HG03095 (cell line): ENCODE measurements around the gene GPR183.

ENCODE experiments used
- ATAC-seq: cut with Tn5 transposase; IDR thresholded peaks from one replicate; pipeline ENCODE4 v1.9.1; 2021; ENCODE audit warnings: moderate library complexity; ENCODE audit not compliant: unreplicated experiment

GPR183 gene

DNA sequence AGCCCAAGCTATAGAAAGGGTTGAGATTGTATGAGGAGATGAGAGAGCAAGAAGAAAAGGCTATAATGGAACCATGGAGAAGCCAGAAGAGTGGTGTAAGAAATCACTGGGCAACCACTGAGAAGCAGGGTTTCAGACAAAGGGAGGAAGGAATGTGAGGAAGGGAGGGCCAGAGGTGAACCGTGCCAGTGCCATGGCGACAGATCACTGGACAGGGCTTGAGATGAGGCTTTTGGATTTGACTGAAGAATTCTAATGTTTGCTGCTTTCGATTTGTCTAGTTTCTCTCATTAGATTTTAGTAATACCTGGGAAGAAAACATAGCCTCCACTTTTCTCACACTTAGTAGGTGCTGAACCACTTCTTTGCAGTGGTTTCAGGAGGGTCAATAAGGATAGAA lies 6.3 kb upstream of the GPR183 start:
- ATAC-seq, result no peak

DNA sequence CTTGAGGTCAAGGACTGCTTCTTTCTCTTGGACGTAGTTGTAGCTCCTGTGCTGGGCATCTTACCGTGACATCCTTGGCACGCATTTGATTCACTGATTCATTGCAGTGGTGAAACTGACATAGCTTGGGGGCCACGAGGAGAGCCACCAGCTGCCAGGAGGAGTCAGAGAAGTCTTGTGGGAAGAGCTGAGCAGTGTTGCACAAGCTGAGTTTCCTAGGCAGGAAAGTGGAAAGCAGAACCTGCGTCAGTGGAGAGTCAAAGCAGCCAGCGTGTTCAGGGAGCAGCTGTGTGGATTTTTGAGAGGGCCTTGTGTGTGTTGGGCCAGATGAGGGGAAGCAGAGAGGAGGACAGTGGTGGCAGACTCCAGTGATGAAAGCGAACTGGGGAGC lies 5.3 kb upstream of the GPR183 start:
- no peak for ATAC-seq

DNA sequence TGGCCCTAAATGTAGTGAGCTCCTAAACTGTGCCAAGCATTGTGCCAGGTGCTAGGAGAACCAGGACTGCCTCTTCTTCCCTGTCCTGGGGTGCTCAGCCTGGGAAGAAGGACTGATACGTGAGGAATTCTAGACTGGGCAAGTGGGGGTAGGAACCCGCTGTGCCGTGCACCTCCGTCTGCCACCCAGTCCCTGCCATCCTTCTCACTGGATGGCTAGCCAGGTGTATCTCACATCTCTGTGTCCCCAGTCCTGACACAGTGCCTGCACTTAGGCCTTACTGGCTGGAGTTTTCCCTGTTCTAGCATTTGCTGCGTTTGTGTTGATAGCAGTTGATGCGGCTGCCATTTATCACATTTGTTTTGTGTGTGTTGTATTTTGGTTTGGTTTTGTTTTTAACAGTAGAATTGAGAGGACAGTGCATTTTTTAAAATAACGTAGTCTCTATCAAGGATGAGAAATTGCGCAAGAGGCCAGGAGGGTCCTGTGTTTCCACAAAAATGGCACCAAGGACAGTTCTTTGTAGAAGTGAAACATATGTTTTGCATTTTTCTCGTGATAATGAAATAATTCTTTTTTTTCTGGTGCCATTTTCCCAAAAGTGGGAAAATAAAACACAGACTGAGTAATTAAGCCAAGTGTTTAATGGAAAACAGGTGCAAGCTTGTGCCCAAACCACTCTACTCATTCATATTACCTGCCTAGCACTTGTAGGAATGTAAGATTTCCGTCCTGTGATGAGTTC lies 4.7 kb upstream of the GPR183 start:
- ATAC-seq, result no peak

DNA sequence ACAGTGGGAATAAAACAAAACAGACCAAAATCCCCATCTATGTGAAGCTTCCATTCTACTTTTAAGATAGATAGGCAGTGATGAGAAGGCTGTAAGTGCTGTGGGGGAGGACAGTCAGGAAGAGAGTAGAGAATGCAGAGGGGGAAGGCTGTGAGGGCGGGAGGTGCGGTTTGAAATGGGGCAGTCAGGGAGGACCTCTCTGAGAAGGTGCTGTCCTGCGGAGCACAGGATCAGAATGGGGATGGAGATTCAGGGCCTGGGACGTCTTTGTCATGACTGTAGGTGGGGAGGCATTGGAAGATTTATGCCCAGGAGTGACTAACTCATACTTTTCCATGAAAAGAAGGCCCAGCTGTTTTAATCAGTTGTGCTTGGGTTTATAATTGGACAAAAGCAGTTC lies 3.9 kb upstream of the GPR183 start:
- no peak for ATAC-seq

DNA sequence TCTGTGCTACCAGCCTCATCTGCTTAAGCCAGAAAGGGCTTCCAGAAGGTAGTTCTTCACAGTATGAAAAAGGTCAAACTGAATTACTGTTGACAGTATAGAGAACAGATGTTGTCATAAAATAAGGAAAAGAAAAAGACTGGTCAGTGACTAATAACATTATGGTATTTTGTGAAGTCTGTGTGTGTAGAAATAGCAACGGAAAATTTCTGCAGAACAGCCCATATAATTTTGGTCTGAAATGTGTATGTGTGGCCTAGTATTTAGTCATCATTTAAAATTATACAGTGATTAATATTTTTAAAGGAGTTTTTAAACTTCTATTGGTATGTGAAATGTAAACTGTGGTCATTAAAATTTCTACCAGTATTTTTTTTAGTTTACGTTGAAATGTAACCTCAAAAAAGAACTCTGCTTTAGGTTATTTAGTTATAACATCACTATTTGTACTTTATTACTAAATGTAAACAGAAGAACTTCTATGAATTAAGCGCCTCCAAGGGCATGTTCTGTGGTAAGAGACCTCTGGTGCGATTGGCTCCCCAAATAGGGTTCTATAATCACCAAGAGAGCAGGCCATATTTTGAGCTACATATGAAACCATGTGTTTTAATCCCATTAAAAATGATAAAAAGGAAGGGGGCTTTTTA lies 3.3 kb upstream of the GPR183 start:
- peak; percentile 29 for ATAC-seq

DNA sequence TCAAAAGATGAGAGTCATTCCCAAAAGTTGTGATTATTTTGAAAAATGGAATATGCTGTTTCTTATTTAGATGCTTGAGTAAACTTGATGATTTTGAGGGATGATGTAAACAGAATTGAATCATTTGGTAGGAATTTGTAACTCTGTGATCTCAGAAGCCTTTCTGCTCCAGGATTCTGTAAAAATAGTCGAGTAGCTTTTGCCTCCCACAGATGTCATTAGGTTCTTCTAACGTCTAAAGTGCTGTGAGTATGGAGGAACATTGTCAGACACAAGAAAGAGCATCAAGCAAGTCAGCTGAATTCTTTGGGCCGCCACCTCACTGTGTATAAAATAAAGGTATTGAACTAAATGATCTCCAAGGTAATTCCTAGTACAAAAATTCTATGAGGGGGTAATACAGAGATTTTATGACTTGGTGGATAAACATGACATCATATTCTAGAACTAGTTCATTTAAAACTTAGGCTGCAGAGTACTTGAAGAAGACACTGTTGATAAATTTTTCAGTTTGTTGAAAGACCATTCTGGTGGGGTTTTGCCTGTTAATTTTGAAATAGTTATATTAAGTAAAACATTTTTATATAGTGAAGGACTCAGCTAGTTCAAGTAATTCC lies 1.4 kb upstream of the GPR183 start:
- ATAC-seq, result no peak

DNA sequence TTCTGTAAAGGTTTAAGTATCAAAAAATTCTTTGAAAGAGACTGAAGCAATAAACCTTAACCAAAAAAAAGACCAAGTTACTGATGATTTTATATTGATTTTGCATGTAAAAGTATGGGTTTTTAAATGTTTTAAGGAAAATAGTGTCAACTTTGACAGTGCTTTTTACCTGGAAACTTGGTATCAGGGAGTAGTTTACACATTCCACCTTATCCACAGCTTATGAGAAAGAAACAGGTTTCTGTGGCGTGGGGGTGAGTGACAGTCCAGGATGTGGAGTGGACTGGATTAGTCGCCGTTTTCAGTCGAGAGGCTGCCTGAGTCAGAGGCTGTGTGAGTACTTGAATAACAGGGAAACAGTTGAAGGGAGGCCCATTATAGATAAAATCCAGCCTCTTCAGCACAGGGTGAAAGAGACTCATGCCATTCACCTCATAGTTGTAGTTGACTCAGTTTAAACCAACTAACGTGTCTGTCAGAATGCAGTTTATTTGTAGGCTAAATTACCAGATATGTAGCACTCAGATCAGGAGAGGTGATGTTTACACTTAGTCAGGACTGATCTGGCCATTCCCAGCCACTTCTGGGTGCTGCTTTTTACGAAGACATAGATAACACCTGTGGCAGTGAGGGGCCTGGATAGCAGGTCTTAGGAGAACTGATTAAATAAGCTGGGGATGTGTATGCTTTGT lies 595 bp upstream of the GPR183 start:
- ATAC-seq, result peak; percentile 45

DNA sequence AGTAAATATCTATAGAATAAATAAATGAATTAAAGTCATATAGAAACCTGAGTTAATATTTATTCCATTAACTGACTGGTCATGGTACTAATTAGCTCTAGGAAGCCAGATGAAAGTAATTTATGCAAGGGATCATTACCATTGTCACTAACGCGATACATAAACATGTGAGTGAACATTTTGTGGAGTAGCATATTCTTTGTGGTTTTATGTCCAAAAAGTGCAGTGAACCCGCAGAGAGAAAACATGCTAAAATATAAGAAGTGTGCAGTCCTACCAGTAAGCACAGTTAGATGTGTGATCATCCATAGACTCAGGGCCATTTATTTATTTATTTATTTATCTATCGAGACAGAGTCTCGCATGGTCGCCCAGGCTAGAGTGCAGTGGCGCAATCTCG lies 1.6 kb downstream of the GPR183 start:
- ATAC-seq, result no peak

DNA sequence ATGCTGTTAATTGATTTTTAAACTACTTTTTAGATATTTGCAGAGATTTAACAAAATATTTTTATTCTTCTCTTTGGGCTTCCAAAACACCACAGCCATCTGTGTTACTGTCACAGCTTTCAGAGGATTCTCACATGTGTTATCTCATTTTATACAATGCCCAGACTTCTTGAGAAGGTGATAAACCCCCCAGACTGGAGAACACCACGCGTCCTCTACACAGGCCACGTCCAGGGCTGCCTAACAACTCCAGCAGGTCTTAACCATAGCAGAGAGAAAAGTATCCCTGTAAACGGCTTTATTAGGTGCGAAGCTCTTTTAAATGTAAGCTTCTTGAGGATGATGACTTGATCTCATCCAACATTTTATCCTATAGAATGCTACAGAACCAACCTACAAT lies 2.0 kb downstream of the GPR183 start:
- no peak for ATAC-seq

DNA sequence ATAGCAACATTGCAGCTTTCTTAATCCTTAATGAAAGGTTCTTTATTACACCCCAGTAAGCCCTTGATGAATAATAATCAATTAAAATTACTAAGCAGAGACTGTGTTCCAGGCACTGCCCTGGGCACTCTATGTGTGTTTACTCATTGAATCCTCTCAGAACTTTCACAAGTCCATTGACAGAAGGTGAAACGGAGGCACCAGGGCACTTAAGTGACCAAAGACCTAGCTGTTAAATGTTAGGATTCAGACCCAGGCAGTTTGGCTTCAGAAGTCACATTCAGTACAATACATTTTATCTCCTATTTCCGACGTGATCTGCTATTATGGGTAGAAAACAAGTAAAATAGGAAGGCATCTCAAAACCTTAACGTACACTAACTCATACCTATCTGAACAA lies 2.7 kb downstream of the GPR183 start:
- ATAC-seq, result no peak

DNA sequence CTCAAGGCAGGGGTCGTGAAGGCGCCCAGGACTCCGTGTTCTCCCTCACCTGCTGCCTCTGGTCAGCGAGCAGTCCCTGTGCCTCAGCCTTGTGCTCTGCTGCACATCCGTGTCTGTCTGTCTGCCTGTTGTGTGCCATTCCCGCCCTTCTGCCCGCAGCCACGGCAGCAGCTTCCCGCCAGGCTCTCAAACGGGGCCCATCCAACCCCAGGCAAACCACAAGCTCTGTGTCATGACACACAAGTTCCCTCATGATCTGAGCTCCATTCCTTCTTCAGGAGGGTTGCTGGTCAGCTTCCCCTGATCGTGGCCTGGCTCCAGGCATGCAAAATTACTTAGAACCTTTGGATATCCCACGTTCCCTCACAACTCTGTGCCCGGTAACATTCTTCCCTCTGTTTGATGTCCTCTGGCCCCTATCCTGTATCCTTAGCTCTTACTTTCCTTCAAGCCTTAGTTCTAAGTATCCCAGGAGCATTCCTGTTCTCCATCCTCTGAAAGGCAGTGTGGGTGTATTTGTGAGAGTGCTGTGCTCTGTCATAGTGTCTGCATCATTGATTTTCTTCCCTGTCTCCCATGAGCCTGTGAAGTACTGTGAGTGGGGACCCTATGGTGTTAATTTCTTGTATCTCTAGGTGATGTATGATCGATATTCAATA lies 3.2 kb downstream of the GPR183 start:
- no peak for ATAC-seq

DNA sequence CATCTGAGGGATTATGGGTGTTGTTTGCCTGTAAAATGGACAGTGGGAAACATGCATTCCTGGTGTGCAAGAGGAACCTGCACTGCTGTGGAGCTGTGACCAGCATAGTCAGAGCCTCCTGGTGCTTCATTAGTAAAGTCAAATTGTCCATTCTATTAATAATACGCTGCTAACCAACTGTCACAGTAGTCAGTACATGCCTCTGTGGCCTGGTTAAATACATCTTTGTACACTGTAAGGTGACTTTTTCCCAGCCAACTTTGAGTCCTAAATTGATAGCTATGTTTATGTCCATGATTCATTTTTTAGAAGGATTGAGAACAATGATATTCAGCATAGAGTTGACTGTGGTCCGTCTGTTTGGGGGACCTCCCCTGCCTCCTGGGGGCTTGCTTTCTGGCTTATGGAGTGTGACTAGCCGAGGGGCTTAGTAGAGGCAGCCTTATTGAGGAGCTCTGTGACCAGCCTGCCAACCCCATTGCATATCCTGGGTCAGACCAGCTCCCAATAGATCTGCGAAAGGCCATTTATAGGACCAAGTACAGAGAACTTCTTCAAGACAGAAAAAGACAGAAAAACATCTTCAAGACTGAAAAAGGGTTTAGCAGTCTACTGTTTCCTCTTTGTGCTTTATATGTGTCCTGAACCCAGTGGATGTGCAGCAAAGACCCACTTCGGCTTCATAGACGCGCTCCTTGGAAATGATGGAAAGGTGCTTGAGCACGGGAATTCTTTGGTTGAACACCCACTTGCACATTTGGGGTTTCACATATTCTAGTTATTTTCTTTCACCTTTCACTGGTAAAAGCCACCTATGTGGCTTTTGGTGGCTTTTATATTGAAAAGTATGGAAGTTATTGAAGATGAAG lies 4.3 kb downstream of the GPR183 start:
- no peak for ATAC-seq

DNA sequence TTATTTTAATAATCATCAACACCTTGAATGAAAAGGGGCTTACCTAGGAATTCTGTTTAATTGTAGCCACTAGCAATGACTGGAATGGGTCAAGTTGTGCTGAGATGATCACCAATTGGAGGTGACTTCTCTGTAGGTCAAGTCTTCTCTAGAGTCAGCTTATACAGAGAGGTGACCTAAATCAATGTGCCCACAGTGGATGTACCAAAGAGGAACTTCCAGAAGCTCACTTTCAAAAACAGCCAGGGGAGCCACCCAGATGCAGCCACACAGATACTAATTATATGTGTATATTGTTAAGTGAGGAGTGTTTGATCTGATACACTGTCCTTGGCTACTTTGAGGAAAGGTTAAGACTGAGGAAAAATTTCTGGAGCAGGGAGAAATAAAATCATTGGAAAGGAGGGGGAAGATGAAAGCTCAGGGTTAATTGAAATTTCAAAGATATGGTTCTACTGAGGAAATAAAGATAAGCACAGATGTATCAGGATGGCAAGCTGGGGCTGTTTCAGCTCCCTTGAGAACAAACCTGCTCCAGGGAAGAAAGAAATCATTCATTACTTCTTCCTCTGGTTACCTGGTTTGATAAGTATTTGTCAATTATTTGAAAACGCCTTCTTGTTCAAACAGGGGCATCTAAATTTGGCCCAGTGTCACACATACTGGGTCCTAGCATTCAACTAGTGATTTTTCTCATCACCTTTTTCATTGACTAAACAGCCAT lies 5.1 kb downstream of the GPR183 start:
- no peak for ATAC-seq

DNA sequence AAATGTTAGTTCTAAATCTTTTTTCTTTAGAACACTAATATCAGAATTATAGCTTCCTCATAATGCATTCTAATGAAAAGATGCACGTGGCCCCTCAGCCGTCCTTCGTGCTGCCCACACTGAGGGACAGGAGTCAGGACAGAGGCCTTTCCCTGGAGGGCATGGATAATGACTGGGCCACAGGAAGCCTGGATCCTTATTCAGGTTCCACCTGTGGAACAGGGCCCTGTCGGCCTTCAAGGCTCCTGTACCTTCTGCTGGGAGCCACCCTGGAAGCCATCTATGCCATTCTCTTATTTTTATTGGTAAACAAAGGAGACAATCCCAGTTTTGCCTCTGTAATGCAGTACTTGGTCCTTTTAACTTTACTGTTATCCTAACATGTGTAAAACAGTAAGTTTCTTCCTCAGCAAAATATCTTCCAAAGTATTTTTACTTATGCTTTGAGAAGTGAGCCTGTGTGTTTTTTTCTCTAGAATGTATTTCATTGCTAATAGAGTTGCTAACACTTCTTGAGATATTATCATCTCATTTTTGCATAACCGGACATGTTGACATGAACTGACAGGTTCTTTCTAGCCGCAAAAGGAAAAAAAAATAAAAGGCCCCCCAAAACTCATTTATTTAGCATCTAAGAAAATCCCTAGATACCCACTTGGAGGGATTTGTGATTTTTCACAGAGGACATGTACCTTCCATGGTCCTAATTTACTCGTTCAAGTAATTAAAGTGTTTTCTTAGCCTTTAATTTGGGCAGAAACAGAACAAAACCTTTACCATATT lies 6.0 kb downstream of the GPR183 start:
- ATAC-seq, result no peak

DNA sequence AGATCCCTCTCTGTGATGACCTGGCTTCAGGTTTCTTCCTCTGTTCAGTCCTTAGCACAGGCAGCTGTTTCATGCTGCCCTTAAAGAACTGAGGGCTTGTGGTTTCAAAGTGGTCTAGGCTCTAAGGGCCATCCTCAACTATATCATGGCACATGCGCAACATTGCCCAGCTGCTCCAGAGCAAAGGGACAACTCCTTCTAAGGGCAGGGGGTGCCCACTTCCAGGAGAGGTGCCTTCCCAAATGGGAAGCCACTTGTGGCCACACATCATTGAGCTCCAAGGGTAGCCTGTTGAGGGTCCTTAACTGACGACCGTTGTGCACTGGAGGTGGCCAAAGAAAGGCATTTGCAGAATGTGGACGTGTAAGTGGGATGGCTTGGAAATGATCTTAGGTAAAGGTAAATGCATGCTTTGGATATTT lies 7.3 kb downstream of the GPR183 start:
- no peak for ATAC-seq

DNA sequence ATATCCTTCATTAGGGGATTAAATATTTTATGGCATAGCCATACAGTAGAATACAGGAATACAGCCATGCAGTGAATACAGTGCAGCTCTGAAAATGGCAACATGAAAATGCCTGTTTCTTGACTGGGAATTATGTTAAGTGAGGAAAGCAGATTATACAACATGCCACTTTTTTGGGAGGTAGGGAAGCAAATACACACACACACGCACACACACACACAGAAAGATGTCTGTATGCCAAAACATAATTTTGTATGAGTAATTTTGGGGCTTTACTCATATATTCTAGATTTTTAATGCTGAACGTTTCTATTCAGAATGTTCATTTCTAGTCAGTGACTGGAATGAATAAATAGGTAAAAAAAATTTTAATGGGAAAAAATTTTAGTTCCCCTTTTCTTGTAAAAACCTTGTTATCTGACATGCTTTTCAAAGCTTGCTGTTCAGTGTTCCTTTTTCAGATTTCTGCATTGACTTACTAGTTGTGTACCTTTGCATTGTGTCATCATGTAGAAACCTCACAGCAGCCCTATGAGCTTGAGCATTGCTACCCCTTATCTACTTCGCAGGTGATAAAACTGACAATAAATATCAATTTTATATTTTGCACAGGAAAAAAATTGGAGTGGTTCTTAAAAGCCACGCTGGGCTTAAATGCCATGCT lies 7.8 kb downstream of the GPR183 start:
- ATAC-seq, result no peak

DNA sequence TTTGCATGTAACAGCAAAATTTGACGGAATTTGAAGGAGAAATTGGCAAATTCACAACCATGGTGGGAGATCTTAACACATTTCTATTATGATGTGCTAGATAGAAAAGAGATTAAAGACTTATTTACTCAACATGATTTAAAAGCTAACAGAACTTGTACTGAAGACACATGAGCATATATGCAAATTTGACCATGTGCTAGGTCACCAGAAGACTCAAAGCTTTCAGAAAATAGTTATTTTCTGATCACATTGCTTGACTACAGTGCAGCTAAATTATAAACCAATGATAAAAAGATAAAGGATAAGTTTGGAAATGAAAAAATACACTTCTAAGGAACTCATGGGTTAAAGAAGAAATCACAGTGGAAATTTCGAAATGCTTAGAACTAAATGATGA lies 9.1 kb downstream of the GPR183 start:
- no peak for ATAC-seq

DNA sequence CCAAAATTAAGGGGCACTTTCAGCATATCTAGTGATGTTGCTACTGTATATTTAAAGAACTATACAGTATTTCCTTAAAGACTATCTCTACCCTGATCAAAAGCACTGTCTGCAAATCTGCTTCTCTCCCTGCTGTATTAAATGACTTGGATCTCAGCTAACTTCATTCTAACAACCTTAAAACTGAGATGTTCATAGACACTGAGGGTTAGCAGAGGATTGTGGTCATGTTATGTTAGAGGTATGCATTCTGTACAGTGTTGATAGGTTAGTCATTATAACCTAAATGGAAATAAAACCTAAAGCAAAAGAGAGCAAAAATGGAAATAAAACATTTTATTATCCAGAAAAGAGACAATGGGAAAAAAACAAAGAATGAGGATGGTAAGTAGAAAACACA lies 9.9 kb downstream of the GPR183 start:
- no peak for ATAC-seq
